ENCODE results near the gene TMEM175.

The TMEM175 gene

GRCh38 chr4:899556-899906 lies 32.7 kb upstream of the TMEM175 start:
- DNase-seq (ENCODE audit: low read depth) = no peak

GRCh38 chr4:900073-900472 lies 32.2 kb upstream of the TMEM175 start:
- DNase-seq (ENCODE audit: low read depth) = no peak

- no peak for DNase-seq (ENCODE audit: low read depth)
Measured at GRCh38 chr4:900721-901120, 31.5 kb upstream of the TMEM175 start.

- no peak for DNase-seq (ENCODE audit: low read depth)
Measured at GRCh38 chr4:901192-901910, 30.9 kb upstream of the TMEM175 start.

- no peak for DNase-seq (ENCODE audit: low read depth)
Measured at GRCh38 chr4:903066-904046, 28.9 kb upstream of the TMEM175 start.

GRCh38 chr4:905485-906338 lies 26.5 kb upstream of the TMEM175 start:
- no peak for DNase-seq (ENCODE audit: low read depth)

GRCh38 chr4:906339-907102 lies 25.7 kb upstream of the TMEM175 start:
- DNase-seq (ENCODE audit: low read depth) = no peak

GRCh38 chr4:907103-907400 lies 25.2 kb upstream of the TMEM175 start:
- DNase-seq (ENCODE audit: low read depth) = no peak

- DNase-seq (ENCODE audit: low read depth) = no peak
Measured at GRCh38 chr4:907691-908425, 24.4 kb upstream of the TMEM175 start.

GRCh38 chr4:909131-909571 lies 23.1 kb upstream of the TMEM175 start:
- no peak for DNase-seq (ENCODE audit: low read depth)

- DNase-seq (ENCODE audit: low read depth) = no peak
Measured at GRCh38 chr4:909821-910220, 22.4 kb upstream of the TMEM175 start.

GRCh38 chr4:910366-911091 lies 21.7 kb upstream of the TMEM175 start:
- no peak for DNase-seq (ENCODE audit: low read depth)

- no peak for DNase-seq (ENCODE audit: low read depth)
Measured at GRCh38 chr4:911221-911751, 21.0 kb upstream of the TMEM175 start.

GRCh38 chr4:911871-912490 lies 20.3 kb upstream of the TMEM175 start:
- DNase-seq (ENCODE audit: low read depth) = no peak

- DNase-seq (ENCODE audit: low read depth) = no peak
Measured at GRCh38 chr4:912548-913279, 19.5 kb upstream of the TMEM175 start.

GRCh38 chr4:913280-913618 lies 19.0 kb upstream of the TMEM175 start:
- no peak for DNase-seq (ENCODE audit: low read depth)

- no peak for DNase-seq (ENCODE audit: low read depth)
Measured at GRCh38 chr4:914531-914930, 17.7 kb upstream of the TMEM175 start.

GRCh38 chr4:915041-915474 lies 17.2 kb upstream of the TMEM175 start:
- DNase-seq (ENCODE audit: low read depth) = no peak

- no peak for DNase-seq (ENCODE audit: low read depth)
Measured at GRCh38 chr4:915595-915994, 16.7 kb upstream of the TMEM175 start.

Data from EH (cell line).